Heart right ventricle (tissue), 16 donors: ENCODE measurements around the gene CD300H. TPM values are rescaled to one million over a fixed set of nuclear protein-coding genes. Genes with fewer than 3 reads are reported as not detected.
A peak's percentile ranks its signal among the peaks of the same experiment; 100 is the strongest.

Experiments used
- ATAC-seq, 8 donors: fragments of 200-7000 bp; cut with Tn5 transposase; one replicate each; pipeline ENCODE4 v1.9.1; 2020; ENCODE audit warnings: mild to moderate bottlenecking in 8 of 8, moderate library complexity in 8 of 8, moderate number of reproducible peaks in 1 of 8
- DNase-seq, 2 donors: peaks; one replicate each; pipeline ENCODE4 v3.0.0-alpha.2; 2020
- H3K27ac ChIP-seq, 10 donors: fragments of 200-600 bp; sonication (generic) in 2 of 10; one replicate each; pipeline versions ENCODE4 v1.5.0 to v1.8.0; 2020 to 2022; ENCODE audit warnings: mild to moderate bottlenecking in 3 of 10
- H3K27me3 ChIP-seq, 7 donors: fragments of 200-600 bp; one replicate each; pipeline ENCODE4 v1.8.0; 2021 to 2022; ENCODE audit warnings: mild to moderate bottlenecking in 2 of 7
- H3K36me3 ChIP-seq, 9 donors: fragments of 200-600 bp; sonication (generic) in 1 of 9; one replicate each; pipeline versions ENCODE4 v1.5.0 to v1.8.0; 2020 to 2022; ENCODE audit warnings: mild to moderate bottlenecking in 2 of 9
- H3K4me1 ChIP-seq, 9 donors: fragments of 200-600 bp; sonication (generic) in 1 of 9; one replicate each; pipeline versions ENCODE4 v1.5.0 to v1.8.0; 2020 to 2022; ENCODE audit warnings: mild to moderate bottlenecking in 4 of 9
- H3K4me3 ChIP-seq, 10 donors: fragments of 200-600 bp; sonication (generic) in 2 of 10; one replicate each; pipeline versions ENCODE4 v1.5.0 to v1.8.0; 2020 to 2022; ENCODE audit warnings: mild to moderate bottlenecking in 7 of 10, moderate library complexity in 2 of 10
- H3K9me3 ChIP-seq, 11 donors: fragments of 200-600 bp in 10 of 11; sonication (generic) in 2 of 11; one replicate each; pipeline versions ENCODE4 v1.5.0 to v1.8.0; 2013 to 2022; ENCODE audit warnings: mild to moderate bottlenecking in 2 of 11, control low read depth in 1 of 11, moderate library complexity in 1 of 11
- WGBS, 2 donors: extraction: QIAGEN DNeasy Blood & Tissue Kit; methylation state at CpG; one replicate each; pipeline ENCODE4 v1.1.7; 2013; ENCODE audit warnings: inconsistent platforms in 1 of 2; 5-methylcytosine and 5-hydroxymethylcytosine counted together
- intact Hi-C, 10 donors: fragments of 100-400 bp; cut with DNase I; formaldehyde crosslinking; loops; one replicate each; pipeline versions ENCODE4 v1.11.1 to v1.14.2; 2022
- polyA plus RNA-seq, 2 donors: library from polyadenylated mRNA; stranded (reverse); fragments of 200-250 nt; gene quantifications; one replicate each; pipeline ENCODE4 v1.2.3, GENCODE V29; 2013
- total RNA-seq, 10 donors: library from RNA; stranded (reverse); fragmentation: NEBNext Ultra II Directional in 3 of 10; extraction: Animal tissue kit (Norgen Biotek cat#: 25700) in 3 of 10; gene quantifications; one replicate each; pipeline versions ENCODE4 v1.2.1 to v1.2.4, GENCODE V29; 2021 to 2023
- TF ChIP-seq, protein P1 (sequence below), 9 donors: fragments of 200-600 bp; sonication (generic) in 2 of 9; IDR thresholded peaks; one replicate each; pipeline versions ENCODE4 v1.5.0 to v1.8.0; 2021 to 2022; ENCODE audit warnings: antibody characterized with exemption in 9 of 9, mild to moderate bottlenecking in 5 of 9, moderate library complexity in 1 of 9
- donor health status: Arrhythmogenic right ventricular cardiomyopathy.
- donor health status: ischemic (EF 13 %, LVEDD 7.1; RV severe dilation, severe dysfunction).
- donor health status: healthy with polysubstance abuse.
- donor health status: DM: no; HTN: yes; CAD: no.
- donor health status: DM: no; HTN: no; CAD: no.
- donor health status: ischemic (EF 25% LVEDD 6.9; RV normal size, moderate dysfunction).
- donor health status: ischemic (EF 25% LVEDD 5.7; RV mildly dilated, moderate dysfunction).
- donor health status: healthy.
- donor health status: DM: yes; HTN: yes; CAD: no.
- donor health status: Ischemic cardiomyopathy.
- donor health status: ischemic (EF 35%, LVEDD 5.7; RV mildly dilated, moderate dysfunction).
- donor health status: nonischemic (EF 11% LVEDD 7.7; RV severe dilation, severe dysfunction).
- donor health status: DM: yes; HTN: yes; CAD: no.
- donor health status: PGD.
- donor health status: ischemic (EF 29% LVEDD 5.4; RV normal size, mild dysfunction).
- donor health status: nonischemic (EF 23%, LVEDD 6.1; RV moderate dilation, normal function).

Gene CD300H
- total and polyA plus RNA-seq, 12 donors: 0.49 to 0.97 TPM; not detected in 10

DNA sequence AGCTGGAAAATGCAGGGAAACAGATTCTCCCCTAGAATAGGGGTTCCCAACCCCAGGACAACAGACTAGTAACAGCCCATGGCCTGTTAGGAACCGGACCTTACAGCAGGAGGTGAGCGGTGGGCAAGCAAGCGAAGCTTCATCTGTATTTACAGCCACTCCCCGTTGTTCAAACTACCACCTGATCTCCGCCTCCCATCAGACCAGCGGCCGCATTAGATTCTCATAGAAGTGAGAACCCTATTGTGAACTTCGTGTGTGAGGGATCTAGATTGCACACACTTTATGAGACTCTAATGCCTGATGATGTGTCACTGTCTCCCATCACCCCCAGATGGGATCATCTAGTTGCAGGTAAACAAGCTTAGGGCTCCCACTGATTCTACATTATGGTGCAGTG is 39.6 kb downstream of the CD300H start:
- no peak overlapping the region for H3K4me3 ChIP-seq
- H3K4me1 ChIP-seq: peaks cover 0 to 55% (median 0%) of the 10 kb centered on the region in 9 donors
- peak overlapping the region in 1 of 10 donors; percentile 82 for H3K27ac ChIP-seq
- intact Hi-C loops: no loop called here
- 88 to 93% methylated on average over 8 of the region's 8 CpGs for WGBS, 2 donors
- peaks cover 0 to 28% (median 2%) of the 10 kb centered on the region in 7 donors for H3K27me3 ChIP-seq
- DNase-seq: no peak
- TF ChIP-seq, protein P1, sequence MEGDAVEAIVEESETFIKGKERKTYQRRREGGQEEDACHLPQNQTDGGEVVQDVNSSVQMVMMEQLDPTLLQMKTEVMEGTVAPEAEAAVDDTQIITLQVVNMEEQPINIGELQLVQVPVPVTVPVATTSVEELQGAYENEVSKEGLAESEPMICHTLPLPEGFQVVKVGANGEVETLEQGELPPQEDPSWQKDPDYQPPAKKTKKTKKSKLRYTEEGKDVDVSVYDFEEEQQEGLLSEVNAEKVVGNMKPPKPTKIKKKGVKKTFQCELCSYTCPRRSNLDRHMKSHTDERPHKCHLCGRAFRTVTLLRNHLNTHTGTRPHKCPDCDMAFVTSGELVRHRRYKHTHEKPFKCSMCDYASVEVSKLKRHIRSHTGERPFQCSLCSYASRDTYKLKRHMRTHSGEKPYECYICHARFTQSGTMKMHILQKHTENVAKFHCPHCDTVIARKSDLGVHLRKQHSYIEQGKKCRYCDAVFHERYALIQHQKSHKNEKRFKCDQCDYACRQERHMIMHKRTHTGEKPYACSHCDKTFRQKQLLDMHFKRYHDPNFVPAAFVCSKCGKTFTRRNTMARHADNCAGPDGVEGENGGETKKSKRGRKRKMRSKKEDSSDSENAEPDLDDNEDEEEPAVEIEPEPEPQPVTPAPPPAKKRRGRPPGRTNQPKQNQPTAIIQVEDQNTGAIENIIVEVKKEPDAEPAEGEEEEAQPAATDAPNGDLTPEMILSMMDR (IDR thresholded peaks at IDR 0.05): no peak
- no peaks in the 10 kb centered on the region for H3K36me3 ChIP-seq
- peaks cover 0 to 9% (median 0%) of the 10 kb centered on the region in 11 donors for H3K9me3 ChIP-seq
- no peak for ATAC-seq

DNA sequence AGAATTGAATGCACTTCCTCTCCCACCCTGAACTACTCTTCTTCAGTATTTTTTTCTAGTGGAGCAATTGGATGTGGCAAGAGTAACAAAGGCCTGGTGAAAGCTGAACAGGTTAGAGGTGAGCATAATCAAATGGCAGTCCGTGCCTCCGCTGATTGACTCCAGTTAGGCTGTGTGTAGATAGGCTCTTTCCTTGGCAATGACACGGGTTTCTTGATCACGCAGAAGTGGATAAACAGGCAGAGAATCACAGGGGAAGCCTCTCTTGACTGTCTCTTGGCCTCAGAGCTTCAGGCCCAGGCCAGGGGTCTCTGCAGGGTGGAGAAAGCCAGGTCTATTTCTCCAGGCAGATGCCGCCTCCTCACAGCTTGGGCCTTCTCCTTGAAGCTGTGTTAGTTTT is 40.2 kb downstream of the CD300H start:
- peaks cover 0 to 57% (median 0%) of the 10 kb centered on the region in 9 donors for H3K4me1 ChIP-seq
- DNase-seq (no peak), ATAC-seq (no peak)
- H3K9me3 ChIP-seq: peaks cover 0 to 9% (median 0%) of the 10 kb centered on the region in 11 donors
- H3K27ac ChIP-seq: peak overlapping the region in 1 of 10 donors; percentile 82
- peaks cover 0 to 27% (median 2%) of the 10 kb centered on the region in 7 donors for H3K27me3 ChIP-seq
- intact Hi-C loops: no loop called here
- TF ChIP-seq, protein P1 (IDR thresholded peaks at IDR 0.05): no peak
- WGBS, 2 donors: 85 to 86% methylated on average over 5 of the region's 5 CpGs
- no peak overlapping the region for H3K4me3 ChIP-seq
- no peaks in the 10 kb centered on the region for H3K36me3 ChIP-seq

DNA sequence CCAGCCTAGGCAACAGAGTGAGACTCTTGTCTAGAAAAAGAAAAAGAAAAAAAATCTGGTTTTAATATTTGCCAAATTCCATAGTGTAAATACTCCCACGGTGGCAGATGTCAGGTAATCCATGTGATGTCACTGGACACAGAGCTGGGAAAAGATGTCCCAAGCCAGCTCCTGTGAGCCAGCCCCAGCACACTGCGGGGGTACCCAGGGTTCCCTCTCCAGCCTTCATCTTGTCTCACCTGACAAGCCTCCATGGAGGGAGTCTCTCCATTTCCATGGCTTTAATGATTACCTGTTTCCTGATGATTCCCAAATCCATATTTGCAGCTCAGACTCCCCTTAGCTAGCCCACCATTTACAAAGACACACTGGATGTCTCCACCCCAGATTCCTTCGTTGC is 40.6 kb downstream of the CD300H start:
- intact Hi-C loops: no loop called here
- peak overlapping the region in 1 of 10 donors; percentile 82 for H3K27ac ChIP-seq
- DNase-seq: no peak
- H3K36me3 ChIP-seq: no peaks in the 10 kb centered on the region
- H3K9me3 ChIP-seq: peaks cover 0 to 9% (median 0%) of the 10 kb centered on the region in 11 donors
- 63 to 65% methylated on average over 3 of the region's 3 CpGs for WGBS, 2 donors
- ATAC-seq: no peak
- TF ChIP-seq, protein P1 (IDR thresholded peaks at IDR 0.05): no peak
- H3K4me3 ChIP-seq: no peak overlapping the region
- H3K4me1 ChIP-seq: peaks cover 0 to 58% (median 0%) of the 10 kb centered on the region in 9 donors
- peaks cover 0 to 27% (median 2%) of the 10 kb centered on the region in 7 donors for H3K27me3 ChIP-seq

DNA sequence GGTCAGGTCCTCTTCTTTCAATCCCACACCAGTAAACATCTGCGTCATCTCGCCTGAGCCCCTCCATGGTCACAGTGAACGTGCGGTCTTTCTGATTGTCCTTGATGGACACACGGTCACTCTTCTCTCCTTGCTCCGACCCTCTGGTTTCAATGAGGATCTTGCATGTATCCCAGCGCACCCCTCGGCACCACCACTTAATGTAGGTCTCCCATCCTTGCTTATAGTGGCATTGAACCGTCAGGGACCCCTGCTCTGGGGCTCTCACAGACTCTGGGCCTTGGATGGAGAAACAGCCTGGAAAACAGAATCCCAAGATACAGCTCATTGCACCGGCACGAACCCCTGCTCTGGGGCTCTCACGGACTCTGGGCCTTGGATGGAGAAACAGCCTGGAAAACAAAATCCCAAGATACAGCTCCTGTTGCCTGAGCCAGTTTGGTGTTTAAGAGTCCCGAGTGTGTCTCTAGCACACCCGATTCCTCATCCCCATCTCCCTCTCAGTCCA is 41.5 kb downstream of the CD300H start:
- Histone ChIP-seq H3K9me3 (peaks cover 0 to 9% (median 0%) of the 10 kb centered on the region in 11 donors), H3K4me1 (peaks cover 0 to 61% (median 0%) of the 10 kb centered on the region in 9 donors), H3K27me3 (peaks cover 0 to 28% (median 2%) of the 10 kb centered on the region in 7 donors), H3K27ac (no peak overlapping the region), H3K4me3 (no peak overlapping the region), H3K36me3 (no peaks in the 10 kb centered on the region)
- 87% methylated on average over 14 of the region's 14 CpGs for WGBS, 2 donors
- no peak for DNase-seq
- intact Hi-C loops: no loop called here
- ATAC-seq: no peak
- TF ChIP-seq, protein P1 (IDR thresholded peaks at IDR 0.05): no peak
